ENCODE results near the gene FAM3C. TPM values are rescaled to one million over a fixed set of nuclear protein-coding genes. Genes with fewer than 3 reads are reported as not detected.

The FAM3C gene
- total and polyA plus RNA-seq, 2 of the 8 experiments (the other 6 are each of a cell fraction or from before 2014, with no cell fraction given), result 27.0 to 77.7 TPM

- Histone ChIP-seq H2BK20ac (ENCODE audit: low read length) (no peak overlapping the region), H3K36me3 (ENCODE audit: control insufficient read depth in 2 of 4, insufficient read depth in 4 of 4, low read length in 3 of 4) (no peaks in the 10 kb centered on the region), H3K79me1 (ENCODE audit: low read depth, low read length) (no peaks in the 10 kb centered on the region), H2BK12ac (ENCODE audit: low read depth, low read length) (no peak overlapping the region), H3K23ac (ENCODE audit: insufficient read length) (no peak overlapping the region), H3K9me3 (ENCODE audit: insufficient read depth in 2 of 2, low read depth in 1 of 2, low read length in 1 of 2) (no peaks in the 10 kb centered on the region), H3K4me3 (ENCODE audit: extremely low read depth in 1 of 4, insufficient read depth in 2 of 4, low read depth in 3 of 4, low read length in 4 of 4) (no peak overlapping the region), H3K14ac (ENCODE audit: insufficient read length) (no peak overlapping the region), H3K4ac (replicated peaks; ENCODE audit: insufficient read length, low read depth, low read length) (no peak overlapping the region), H3K23me2 (ENCODE audit: low read depth, low read length) (no peaks in the 10 kb centered on the region), H2AFZ (ENCODE audit: low read length) (0 out of 2 replicates have a peak overlapping the region, but pooled peaks have one; percentile 19), H3K56ac (replicated peaks; ENCODE audit: insufficient read length, low read depth, low read length) (no peak overlapping the region), H3K9ac (replicated peaks in 1 of 4; ENCODE audit: extremely low read depth in 1 of 4, low read depth in 3 of 4, low read length in 3 of 4) (no peak overlapping the region), H3K4me2 (ENCODE audit: insufficient read depth in 1 of 2, low read depth in 2 of 2, low read length in 2 of 2) (no peak overlapping the region), H3K4me1 (replicated peaks in 1 of 4; ENCODE audit: control insufficient read depth in 3 of 4, insufficient read depth in 4 of 4, low read length in 3 of 4) (no peaks in the 10 kb centered on the region), H2BK5ac (ENCODE audit: low read depth, low read length) (no peak overlapping the region), H3K27ac (ENCODE audit: low read depth, low read length) (no peak overlapping the region), H4K5ac (ENCODE audit: insufficient read length, low read depth, low read length) (no peak overlapping the region), H2BK15ac (ENCODE audit: low read length) (no peak overlapping the region), H4K8ac (ENCODE audit: extremely low read depth, insufficient read depth, low read length) (no peak overlapping the region), H2AK5ac (ENCODE audit: low read depth, low read length) (no peak overlapping the region), H3K18ac (ENCODE audit: extremely low read depth, low read length) (no peak overlapping the region), H4K20me1 (replicated peaks in 1 of 2; ENCODE audit: control insufficient read depth in 1 of 2, insufficient read depth in 2 of 2, low read length in 2 of 2) (no peaks in the 10 kb centered on the region), H4K91ac (replicated peaks; ENCODE audit: insufficient read length, low read length) (no peak overlapping the region), H2BK120ac (replicated peaks; ENCODE audit: low read depth, low read length) (no peak overlapping the region), H3K27me3 (replicated peaks in 1 of 4; ENCODE audit: control insufficient read depth in 3 of 4, extremely low read depth in 1 of 4, insufficient read depth in 3 of 4, low read length in 3 of 4) (peaks cover 0 to 8% (median 4%) of the 10 kb centered on the region in 4 experiments; a peak in 4 of 7 replicates), H3K79me2 (ENCODE audit: control insufficient read depth in 1 of 2, insufficient read depth in 2 of 2, low read length in 2 of 2) (no peaks in the 10 kb centered on the region)
- DNase-seq (ENCODE audit: low read depth in 1 of 2, low spot score in 2 of 2), result no peak
- ChIA-PET CTCF (ENCODE audit: partially characterized antibody) (interaction anchor here (0.8 kb wide), 1 partner anchor 223 kb away, joined by 3 read pairs; no protein-coding TSS in a partner anchor), POLR2A (ENCODE audit: partially characterized antibody) (no interaction called here)
- WGBS, 2 experiments (ENCODE audit: extremely low coverage in 1 of 2, insufficient coverage in 1 of 2, insufficient read length in 1 of 2, insufficient replicate concordance in 2 of 2, low coverage in 1 of 2, low lambda C conversion rate in 2 of 2, missing lambda C conversion rate in 1 of 2), result 91% methylated on average over 5 of the region's 5 CpGs; no CpG with 5 or more reads in 1 of the 2 experiments
- no peak for FAIRE-seq
- TF ChIP-seq YY1 (IDR thresholded peaks at IDR 0.05; ENCODE audit: low read depth, low read length), result no peak
- TF ChIP-seq SIRT6 (IDR thresholded peaks at IDR 0.05; ENCODE audit: low read length), result no peak
- TF ChIP-seq ATF2 (IDR thresholded peaks at IDR 0.05; ENCODE audit: low read length), result no peak
- TF ChIP-seq E2F6 (IDR thresholded peaks at IDR 0.05), result no peak
- no peak for TF ChIP-seq CHD1 (IDR thresholded peaks at IDR 0.05; ENCODE audit: low read depth, low read length)
Measured at GRCh38 chr7:121323515-121324302, 72.4 kb downstream of the FAM3C start.
